ENCODE data around the gene RHOV.

RHOV gene

GRCh38 chr15:40836020-40836419 lies 38.0 kb downstream of the RHOV start:
- no peaks in the 10 kb centered on the region for H3K4me1 ChIP-seq (ENCODE audit: low read length)
- no peak overlapping the region for H3K27ac ChIP-seq (ENCODE audit: low read length)
- no peak overlapping the region for H3K4me2 ChIP-seq (ENCODE audit: low read length)

GRCh38 chr15:40832903-40833302 lies 41.1 kb downstream of the RHOV start:
- no peak for TF ChIP-seq EZH2phosphoT487 (IDR thresholded peaks at IDR 0.05; ENCODE audit: low read depth)
- TF ChIP-seq, protein P1, sequence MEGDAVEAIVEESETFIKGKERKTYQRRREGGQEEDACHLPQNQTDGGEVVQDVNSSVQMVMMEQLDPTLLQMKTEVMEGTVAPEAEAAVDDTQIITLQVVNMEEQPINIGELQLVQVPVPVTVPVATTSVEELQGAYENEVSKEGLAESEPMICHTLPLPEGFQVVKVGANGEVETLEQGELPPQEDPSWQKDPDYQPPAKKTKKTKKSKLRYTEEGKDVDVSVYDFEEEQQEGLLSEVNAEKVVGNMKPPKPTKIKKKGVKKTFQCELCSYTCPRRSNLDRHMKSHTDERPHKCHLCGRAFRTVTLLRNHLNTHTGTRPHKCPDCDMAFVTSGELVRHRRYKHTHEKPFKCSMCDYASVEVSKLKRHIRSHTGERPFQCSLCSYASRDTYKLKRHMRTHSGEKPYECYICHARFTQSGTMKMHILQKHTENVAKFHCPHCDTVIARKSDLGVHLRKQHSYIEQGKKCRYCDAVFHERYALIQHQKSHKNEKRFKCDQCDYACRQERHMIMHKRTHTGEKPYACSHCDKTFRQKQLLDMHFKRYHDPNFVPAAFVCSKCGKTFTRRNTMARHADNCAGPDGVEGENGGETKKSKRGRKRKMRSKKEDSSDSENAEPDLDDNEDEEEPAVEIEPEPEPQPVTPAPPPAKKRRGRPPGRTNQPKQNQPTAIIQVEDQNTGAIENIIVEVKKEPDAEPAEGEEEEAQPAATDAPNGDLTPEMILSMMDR (IDR thresholded peaks at IDR 0.05; ENCODE audit: low read depth, low read length), result no peak
- Histone ChIP-seq H3K4me1 (ENCODE audit: low read length) (no peaks in the 10 kb centered on the region), H3K27ac (ENCODE audit: low read length) (no peak overlapping the region)

More at GRCh38 chr15:40836020-40836419, 38.0 kb downstream of the RHOV start:
- H3K36me3 ChIP-seq (replicated peaks; ENCODE audit: low read depth, low read length), result no peaks in the 10 kb centered on the region
- no peak overlapping the region for H2AFZ ChIP-seq (ENCODE audit: low read depth, low read length)
- H3K27me3 ChIP-seq (ENCODE audit: low read depth, low read length), result no peaks in the 10 kb centered on the region
- no peak for TF ChIP-seq EZH2phosphoT487 (IDR thresholded peaks at IDR 0.05; ENCODE audit: low read depth)
- TF ChIP-seq, protein P1 (IDR thresholded peaks at IDR 0.05; ENCODE audit: low read depth, low read length), result no peak
- H3K79me2 ChIP-seq (ENCODE audit: low read length), result no peaks in the 10 kb centered on the region
- no peaks in the 10 kb centered on the region for H4K20me1 ChIP-seq (ENCODE audit: insufficient read depth, low read length)
- no peak overlapping the region for H3K4me3 ChIP-seq (ENCODE audit: low read length)
- H3K9me3 ChIP-seq (ENCODE audit: insufficient read depth, low read length), result no peaks in the 10 kb centered on the region
- H3K9ac ChIP-seq (ENCODE audit: low read length), result no peak overlapping the region

GRCh38 chr15:40831861-40832260 lies 42.2 kb downstream of the RHOV start:
- H3K36me3 ChIP-seq (replicated peaks; ENCODE audit: low read depth, low read length), result no peaks in the 10 kb centered on the region
- TF ChIP-seq, protein P1 (IDR thresholded peaks at IDR 0.05; ENCODE audit: low read depth, low read length), result no peak
- no peak for TF ChIP-seq EZH2phosphoT487 (IDR thresholded peaks at IDR 0.05; ENCODE audit: low read depth)
- no peaks in the 10 kb centered on the region for H3K9me3 ChIP-seq (ENCODE audit: insufficient read depth, low read length)
- H3K9ac ChIP-seq (ENCODE audit: low read length), result no peak overlapping the region
- no peaks in the 10 kb centered on the region for H3K4me1 ChIP-seq (ENCODE audit: low read length)
- no peak overlapping the region for H3K27ac ChIP-seq (ENCODE audit: low read length)
- H4K20me1 ChIP-seq (ENCODE audit: insufficient read depth, low read length), result no peaks in the 10 kb centered on the region
- H3K79me2 ChIP-seq (ENCODE audit: low read length), result no peaks in the 10 kb centered on the region
- H3K4me2 ChIP-seq (ENCODE audit: low read length), result no peak overlapping the region
- H2AFZ ChIP-seq (ENCODE audit: low read depth, low read length), result no peak overlapping the region
- no peak overlapping the region for H3K4me3 ChIP-seq (ENCODE audit: low read length)
- 0 out of 2 replicates have a peak, but pooled peaks cover 2% of the 10 kb centered on the region for H3K27me3 ChIP-seq (ENCODE audit: low read depth, low read length)

More at GRCh38 chr15:40832903-40833302, 41.1 kb downstream of the RHOV start:
- Histone ChIP-seq H3K4me3 (ENCODE audit: low read length) (no peak overlapping the region), H2AFZ (ENCODE audit: low read depth, low read length) (no peak overlapping the region), H3K79me2 (ENCODE audit: low read length) (no peaks in the 10 kb centered on the region), H3K4me2 (ENCODE audit: low read length) (no peak overlapping the region), H3K27me3 (ENCODE audit: low read depth, low read length) (no peaks in the 10 kb centered on the region), H4K20me1 (ENCODE audit: insufficient read depth, low read length) (no peaks in the 10 kb centered on the region), H3K9ac (ENCODE audit: low read length) (no peak overlapping the region), H3K36me3 (replicated peaks; ENCODE audit: low read depth, low read length) (no peaks in the 10 kb centered on the region), H3K9me3 (ENCODE audit: insufficient read depth, low read length) (no peaks in the 10 kb centered on the region)

DNA sequence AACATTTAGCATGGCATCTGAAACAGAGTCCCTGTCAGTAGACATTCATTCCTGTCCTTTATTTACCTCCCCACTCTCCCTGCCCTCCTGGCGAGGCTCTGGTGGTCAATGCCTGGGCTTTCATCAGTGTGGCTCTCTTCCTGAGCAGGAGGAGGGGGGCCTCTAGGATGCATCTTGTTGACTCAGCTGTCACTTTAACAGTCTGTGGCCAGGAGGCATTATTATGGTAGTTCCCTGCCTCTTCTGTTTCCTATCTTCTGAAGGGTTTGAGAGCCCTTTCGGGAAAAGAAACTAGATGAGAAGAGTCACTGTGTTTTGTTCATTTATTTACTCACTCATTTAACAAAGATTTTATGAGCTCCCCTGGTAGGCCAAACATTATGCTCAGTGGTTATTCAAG lies 43.1 kb downstream of the RHOV start:
- Histone ChIP-seq H4K20me1 (ENCODE audit: insufficient read depth, low read length) (no peaks in the 10 kb centered on the region), H3K36me3 (replicated peaks; ENCODE audit: low read depth, low read length) (no peaks in the 10 kb centered on the region), H3K79me2 (ENCODE audit: low read length) (no peaks in the 10 kb centered on the region), H2AFZ (ENCODE audit: low read depth, low read length) (no peak overlapping the region), H3K4me1 (ENCODE audit: low read length) (no peaks in the 10 kb centered on the region), H3K9me3 (ENCODE audit: insufficient read depth, low read length) (no peaks in the 10 kb centered on the region), H3K9ac (ENCODE audit: low read length) (no peak overlapping the region), H3K4me2 (ENCODE audit: low read length) (no peak overlapping the region), H3K27ac (ENCODE audit: low read length) (no peak overlapping the region), H3K4me3 (ENCODE audit: low read length) (no peak overlapping the region), H3K27me3 (ENCODE audit: low read depth, low read length) (0 out of 2 replicates have a peak, but pooled peaks cover 4% of the 10 kb centered on the region)
- TF ChIP-seq EZH2phosphoT487 (IDR thresholded peaks at IDR 0.05; ENCODE audit: low read depth), result no peak
- TF ChIP-seq, protein P1 (IDR thresholded peaks at IDR 0.05; ENCODE audit: low read depth, low read length), result no peak

All from OCI-LY3 (cell line).